OCI-LY3 (cell line): ENCODE results near the gene EHHADH.

Source experiments
- H2AFZ ChIP-seq: fragments of 200-600, 300-600 bp; shearing (Covaris generic); 2 replicates; pipeline ENCODE4 v1.6.0; 2014; ENCODE audit warnings: antibody characterized with exemption, low read depth, low read length
- H3K27ac ChIP-seq: fragments of 200-600, 300-600 bp; sonication (generic); 2 replicates; pipeline ENCODE4 v1.5.1; 2014; ENCODE audit warnings: mild to moderate bottlenecking, low read length, moderate library complexity, mixed read lengths
- H3K27me3 ChIP-seq: fragments of 200-600, 300-600 bp; sonication (generic); 2 replicates; pipeline ENCODE4 v1.6.1; 2014; ENCODE audit warnings: low read depth, low read length, mixed read lengths
- H3K36me3 ChIP-seq: fragments of 200-600, 300-600 bp; sonication (generic); replicated peaks from 2 replicates; pipeline ENCODE3; 2014; ENCODE audit warnings: low read depth, low read length, mixed read lengths
- H3K4me1 ChIP-seq: fragments of 300-600, 200-600 bp; sonication (generic); 2 replicates; pipeline ENCODE4 v1.6.1; 2014; ENCODE audit warnings: low read length, mixed read lengths
- H3K4me2 ChIP-seq: fragments of 200-600, 300-600 bp; sonication (generic); 2 replicates; pipeline ENCODE4 v1.6.1; 2014; ENCODE audit warnings: low read length, mixed read lengths
- H3K4me3 ChIP-seq: fragments of 300-600, 200-600 bp; sonication (generic); 2 replicates; pipeline ENCODE4 v1.5.1; 2014; ENCODE audit warnings: antibody characterized with exemption, mild to moderate bottlenecking, low read length, moderate library complexity
- H3K79me2 ChIP-seq: fragments of 300-600, 200-600 bp; shearing (Covaris generic); 2 replicates; pipeline ENCODE4 v1.6.1; 2014; ENCODE audit warnings: mild to moderate bottlenecking, low read length, mixed read lengths
- H3K9ac ChIP-seq: fragments of 300-600, 200-600 bp; shearing (Covaris generic); 2 replicates; pipeline ENCODE4 v1.6.0; 2014; ENCODE audit warnings: mild to moderate bottlenecking, low read length, moderate library complexity
- H3K9me3 ChIP-seq: fragments of 200-600, 300-600 bp; shearing (Covaris generic); 2 replicates; pipeline ENCODE4 v1.6.1; 2014; ENCODE audit warnings: low read length, mixed read lengths; ENCODE audit not compliant: insufficient read depth
- H4K20me1 ChIP-seq: fragments of 200-600, 300-600 bp; sonication (generic); 2 replicates; pipeline ENCODE4 v1.6.1; 2016; ENCODE audit warnings: low read length, mixed read lengths; ENCODE audit not compliant: insufficient read depth
- EZH2phosphoT487 ChIP-seq: fragments of 200-600 bp; shearing (Covaris generic); IDR thresholded peaks from 2 replicates; pipeline ENCODE4 v1.6.1; 2018; ENCODE audit warnings: antibody characterized with exemption, mixed run types, low read depth
- TF ChIP-seq, protein P1 (sequence below): fragments of 200-600, 300-600 bp; sonication (generic); IDR thresholded peaks from 2 replicates; pipeline ENCODE4 v1.5.1; 2014; ENCODE audit warnings: antibody characterized with exemption, low read length, low read depth

Gene EHHADH

DNA sequence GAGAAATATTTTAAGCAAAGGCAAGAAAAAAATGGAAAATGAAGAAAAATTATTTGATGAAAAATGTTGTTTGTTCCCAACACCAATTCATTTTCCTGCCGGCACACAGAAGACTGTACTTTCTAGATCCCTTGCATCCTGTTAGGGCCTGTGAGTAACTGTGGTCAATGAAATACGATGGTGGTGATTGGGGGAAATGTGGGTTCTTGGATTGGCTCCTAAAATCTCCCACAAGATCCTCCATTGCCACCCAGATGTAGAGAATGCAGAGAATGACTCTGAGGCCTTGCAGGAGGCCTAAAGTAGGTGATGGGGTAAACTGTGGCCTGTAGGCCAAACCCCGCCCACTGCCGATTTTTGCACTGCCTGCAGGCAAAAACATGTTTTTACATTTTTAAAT is 54.6 kb downstream of the EHHADH start:
- Histone ChIP-seq H3K9ac (no peak overlapping the region), H3K4me3 (no peak overlapping the region), H3K4me1 (no peaks in the 10 kb centered on the region), H3K27me3 (no peaks in the 10 kb centered on the region), H3K9me3 (no peaks in the 10 kb centered on the region), H3K4me2 (no peak overlapping the region), H2AFZ (no peak overlapping the region), H3K36me3 (no peaks in the 10 kb centered on the region), H3K27ac (no peak overlapping the region), H4K20me1 (no peaks in the 10 kb centered on the region), H3K79me2 (no peaks in the 10 kb centered on the region)
- TF ChIP-seq, protein P1, sequence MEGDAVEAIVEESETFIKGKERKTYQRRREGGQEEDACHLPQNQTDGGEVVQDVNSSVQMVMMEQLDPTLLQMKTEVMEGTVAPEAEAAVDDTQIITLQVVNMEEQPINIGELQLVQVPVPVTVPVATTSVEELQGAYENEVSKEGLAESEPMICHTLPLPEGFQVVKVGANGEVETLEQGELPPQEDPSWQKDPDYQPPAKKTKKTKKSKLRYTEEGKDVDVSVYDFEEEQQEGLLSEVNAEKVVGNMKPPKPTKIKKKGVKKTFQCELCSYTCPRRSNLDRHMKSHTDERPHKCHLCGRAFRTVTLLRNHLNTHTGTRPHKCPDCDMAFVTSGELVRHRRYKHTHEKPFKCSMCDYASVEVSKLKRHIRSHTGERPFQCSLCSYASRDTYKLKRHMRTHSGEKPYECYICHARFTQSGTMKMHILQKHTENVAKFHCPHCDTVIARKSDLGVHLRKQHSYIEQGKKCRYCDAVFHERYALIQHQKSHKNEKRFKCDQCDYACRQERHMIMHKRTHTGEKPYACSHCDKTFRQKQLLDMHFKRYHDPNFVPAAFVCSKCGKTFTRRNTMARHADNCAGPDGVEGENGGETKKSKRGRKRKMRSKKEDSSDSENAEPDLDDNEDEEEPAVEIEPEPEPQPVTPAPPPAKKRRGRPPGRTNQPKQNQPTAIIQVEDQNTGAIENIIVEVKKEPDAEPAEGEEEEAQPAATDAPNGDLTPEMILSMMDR: no peak
- TF ChIP-seq EZH2phosphoT487: no peak

DNA sequence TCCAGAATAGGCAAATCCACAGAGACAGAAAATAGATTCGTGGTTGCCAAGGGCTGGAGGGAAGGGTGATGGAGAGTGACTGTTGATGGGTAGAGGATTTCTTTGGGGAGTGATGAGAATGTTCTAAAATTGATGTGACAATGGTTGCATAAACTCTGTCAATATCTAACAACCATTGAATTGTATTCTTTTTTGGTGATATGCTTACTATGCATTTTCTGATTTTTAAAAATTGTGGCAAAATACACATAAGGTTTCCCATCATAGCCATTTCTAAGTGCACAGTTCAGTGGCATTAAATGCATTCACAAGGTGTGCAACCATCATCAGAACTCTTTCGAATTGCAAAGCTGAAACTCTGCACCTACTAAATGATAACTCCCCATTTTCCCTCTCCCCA is 56.8 kb downstream of the EHHADH start:
- Histone ChIP-seq H3K9ac (no peak overlapping the region), H4K20me1 (no peaks in the 10 kb centered on the region), H3K4me3 (no peak overlapping the region), H3K27ac (no peak overlapping the region), H3K79me2 (no peaks in the 10 kb centered on the region), H3K9me3 (no peaks in the 10 kb centered on the region), H3K27me3 (no peaks in the 10 kb centered on the region; the same call in 1 of the 2 replicates), H2AFZ (no peak overlapping the region), H3K4me2 (no peak overlapping the region), H3K36me3 (no peaks in the 10 kb centered on the region), H3K4me1 (no peaks in the 10 kb centered on the region)
- TF ChIP-seq, protein P1: no peak
- no peak for TF ChIP-seq EZH2phosphoT487

DNA sequence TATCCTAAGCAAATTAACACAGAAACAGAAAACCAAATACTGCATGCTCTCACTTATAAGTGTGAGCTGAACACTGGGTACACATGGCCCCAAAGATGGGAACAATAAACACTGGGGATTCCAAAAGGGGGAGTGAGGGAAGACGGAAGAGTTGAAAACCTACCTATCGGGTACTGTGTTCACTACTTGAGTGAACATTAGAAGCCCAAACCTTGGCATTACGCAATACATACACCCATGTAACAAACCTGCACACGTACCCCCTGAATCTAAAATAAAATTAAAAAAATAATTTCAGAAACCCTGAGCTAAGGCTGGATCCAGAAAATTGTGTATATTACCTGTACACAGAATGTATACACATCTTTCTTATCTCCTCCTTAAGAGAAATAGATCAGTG is 58.2 kb downstream of the EHHADH start:
- no peaks in the 10 kb centered on the region; the same call in 1 of the 2 replicates for H3K27me3 ChIP-seq
- H3K79me2 ChIP-seq: no peaks in the 10 kb centered on the region
- H3K4me2 ChIP-seq: no peak overlapping the region
- no peak overlapping the region for H2AFZ ChIP-seq
- no peaks in the 10 kb centered on the region for H3K4me1 ChIP-seq
- no peaks in the 10 kb centered on the region for H3K36me3 ChIP-seq
- TF ChIP-seq, protein P1: no peak
- H3K4me3 ChIP-seq: no peak overlapping the region
- no peaks in the 10 kb centered on the region for H3K9me3 ChIP-seq
- no peak overlapping the region for H3K9ac ChIP-seq
- H3K27ac ChIP-seq: no peak overlapping the region
- no peaks in the 10 kb centered on the region for H4K20me1 ChIP-seq

DNA sequence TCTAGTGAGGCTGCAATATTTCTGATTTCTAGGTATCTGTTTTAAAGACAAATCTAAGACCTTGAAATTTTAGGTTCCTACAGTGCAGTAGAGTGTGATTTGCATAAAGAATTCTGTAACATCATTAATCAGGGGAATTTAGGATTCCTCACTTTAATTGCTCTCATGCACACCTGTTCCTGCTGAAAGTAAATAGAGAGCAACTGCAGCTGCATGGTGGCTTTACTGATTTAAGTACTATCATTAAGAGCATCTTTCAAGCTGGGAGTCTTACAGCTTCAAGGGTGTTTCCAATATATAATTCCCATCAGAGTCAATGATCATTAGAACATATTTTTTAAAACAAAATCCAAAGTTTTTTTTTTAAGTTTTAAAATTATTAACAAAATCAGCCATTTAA is 65.0 kb downstream of the EHHADH start:
- Histone ChIP-seq H3K27ac (no peak overlapping the region), H3K4me1 (peaks cover 9% of the 10 kb centered on the region), H4K20me1 (no peaks in the 10 kb centered on the region), H3K79me2 (no peaks in the 10 kb centered on the region), H3K9ac (no peak overlapping the region), H2AFZ (no peak overlapping the region), H3K9me3 (no peaks in the 10 kb centered on the region), H3K4me3 (no peak overlapping the region), H3K27me3 (no peaks in the 10 kb centered on the region; the same call in 1 of the 2 replicates), H3K4me2 (no peak overlapping the region), H3K36me3 (no peaks in the 10 kb centered on the region)
- TF ChIP-seq EZH2phosphoT487: no peak
- TF ChIP-seq, protein P1: no peak
